Gastrocnemius medialis (tissue), 4 donors: ENCODE measurements around the gene MYO9B.

Experiments used
- CTCF ChIP-seq, 5 experiments: fragments of 450-650 bp in 3 of 5; fragments of 200-600 bp in 2 of 5; sonication (generic) in 2 of 5; IDR thresholded peaks in 4 of 5; conservative IDR thresholded peaks in 1 of 5; 1 replicate in 4 of 5; 2 replicates in 1 of 5; pipeline ENCODE4 v1.5.1; 2016 to 2019; ENCODE audit warnings: antibody characterized with exemption in 5 of 5, mild to moderate bottlenecking in 3 of 5, moderate library complexity in 3 of 5
- POLR2A ChIP-seq, 2 donors: fragments of 450-650 bp; IDR thresholded peaks; one replicate each; pipeline ENCODE4 v1.6.1; 2017; ENCODE audit warnings: antibody characterized with exemption in 2 of 2, mild to moderate bottlenecking in 2 of 2, moderate library complexity in 2 of 2

- TF ChIP-seq CTCF (IDR thresholded peaks at IDR 0.05 in 4 of 5, conservative IDR thresholded peaks at IDR 0.05 in 1 of 5) (no peak), POLR2A (IDR thresholded peaks at IDR 0.05) (no peak)
Measured at GRCh38 chr19:17138937-17139598, 63.5 kb downstream of the MYO9B start.
